NCI-H1092 (cell line): ENCODE results near the gene SVEP1.
"Not testable (repeated sequence)": the region's sequence is repeated elsewhere in the genome, so short reads cannot be mapped to it uniquely, and the experiment has no call there.

Experiments used
- DNase-seq: peaks from one replicate; lab custom pipeline; 2025; lab: John Stamatoyannopoulos, UW

SVEP1 gene

GRCh38 chr9:110579034-110579861 is at the start of gene SVEP1:
SVEP1 (minus strand) TSS chr9:110579741; CDS start chr9:110579543, 198 bp downstream.
- DNase-seq = no peak

- no peak for DNase-seq
Observed at GRCh38 chr9:110626101-110626829, 46.7 kb upstream of the SVEP1 start.

GRCh38 chr9:110623462-110624025 is 44.0 kb upstream of the SVEP1 start:
- peak; percentile 43 for DNase-seq

- DNase-seq = no peak
Observed at GRCh38 chr9:110622368-110622767, 42.8 kb upstream of the SVEP1 start.

GRCh38 chr9:110620726-110621125 is 41.2 kb upstream of the SVEP1 start:
- no peak for DNase-seq

GRCh38 chr9:110619831-110620230 is 40.3 kb upstream of the SVEP1 start:
- no peak for DNase-seq

- no peak for DNase-seq
Observed at GRCh38 chr9:110615498-110615897, 36.0 kb upstream of the SVEP1 start.

- not testable (repeated sequence) for DNase-seq
Observed at GRCh38 chr9:110614576-110614975, 35.0 kb upstream of the SVEP1 start.

- DNase-seq = no peak
Observed at GRCh38 chr9:110606179-110606790, 26.7 kb upstream of the SVEP1 start.

- no peak for DNase-seq
Observed at GRCh38 chr9:110605565-110605964, 26.0 kb upstream of the SVEP1 start.

GRCh38 chr9:110604171-110604601 is 24.6 kb upstream of the SVEP1 start:
- no peak for DNase-seq

- DNase-seq = no peak
Observed at GRCh38 chr9:110602281-110602680, 22.7 kb upstream of the SVEP1 start.

GRCh38 chr9:110601098-110601497 is 21.6 kb upstream of the SVEP1 start:
- no peak for DNase-seq

GRCh38 chr9:110599468-110599867 is 19.9 kb upstream of the SVEP1 start:
- DNase-seq = no peak

GRCh38 chr9:110592044-110592830 is 12.7 kb upstream of the SVEP1 start:
- DNase-seq = no peak

GRCh38 chr9:110591526-110591925 is 12.0 kb upstream of the SVEP1 start:
- DNase-seq = no peak

GRCh38 chr9:110590816-110591215 is 11.3 kb upstream of the SVEP1 start:
- no peak for DNase-seq

GRCh38 chr9:110588296-110588695 is 8.8 kb upstream of the SVEP1 start:
- no peak for DNase-seq

- DNase-seq = no peak
Observed at GRCh38 chr9:110583237-110583636, 3.7 kb upstream of the SVEP1 start.

GRCh38 chr9:110582156-110582555 is 2.6 kb upstream of the SVEP1 start:
- no peak for DNase-seq

GRCh38 chr9:110580850-110581249 is 1.3 kb upstream of the SVEP1 start:
- DNase-seq = no peak

- no peak for DNase-seq
Observed at GRCh38 chr9:110579862-110580219, 300 bp upstream of the SVEP1 start.
